ENCODE data around the gene ZNF239. TPM values are rescaled to one million over a fixed set of nuclear protein-coding genes. Genes with fewer than 3 reads are reported as not detected.

Gene ZNF239
- total and polyA plus RNA-seq, 2 of the 4 experiments (the other 2 are of a cell fraction), result 7.4 to 12.7 TPM

GRCh38 chr10:43596546-43596945, 22.1 kb upstream of the ZNF239 start:
- no peak overlapping the region for H3K56ac ChIP-seq (ENCODE audit: extremely low read depth, insufficient read depth, low read length)

More at GRCh38 chr10:43596546-43596945, 22.1 kb upstream of the ZNF239 start:
- Histone ChIP-seq H4K5ac (ENCODE audit: low read depth, low read length) (no peak overlapping the region), H2AK5ac (ENCODE audit: low read depth, low read length) (no peak overlapping the region), H3K4ac (ENCODE audit: low read depth, low read length) (no peak overlapping the region), H3K4me3 (ENCODE audit: insufficient read depth, low read depth, low read length) (no peak overlapping the region), H2BK15ac (ENCODE audit: low read depth, low read length) (no peak overlapping the region), H2BK5ac (ENCODE audit: low read depth, low read length, poor library complexity, severe bottlenecking) (no peak overlapping the region), H3K9me3 (ENCODE audit: control insufficient read depth, insufficient read depth, low read length) (peaks cover 6% of the 10 kb centered on the region), H4K91ac (ENCODE audit: insufficient read depth, low read depth, low read length) (no peak overlapping the region), H4K20me1 (ENCODE audit: insufficient read depth, low read length) (no peaks in the 10 kb centered on the region), H3K27ac (ENCODE audit: insufficient read depth, low read length) (no peak overlapping the region), H2BK20ac (ENCODE audit: low read depth, low read length) (no peak overlapping the region), H3K4me2 (ENCODE audit: low read depth, low read length) (no peak overlapping the region), H3K4me1 (ENCODE audit: control insufficient read depth, insufficient read depth, low read length) (peaks cover 3% of the 10 kb centered on the region; the same call in 1 of the 2 replicates), H3K9me1 (ENCODE audit: insufficient read depth, low read length) (no peaks in the 10 kb centered on the region), H2AK9ac (replicated peaks; ENCODE audit: low read depth, low read length, poor library complexity) (no peak overlapping the region), H4K8ac (ENCODE audit: low read depth in 2 of 2, low read length in 2 of 2) (no peak overlapping the region), H3K36me3 (ENCODE audit: control insufficient read depth, insufficient read depth, low read length) (no peaks in the 10 kb centered on the region), H3K14ac (replicated peaks; ENCODE audit: low read depth, low read length) (no peak overlapping the region), H3K27me3 (ENCODE audit: control insufficient read depth, insufficient read depth, low read length) (peaks cover 3% of the 10 kb centered on the region), H3K79me1 (ENCODE audit: low read depth in 1 of 2, low read length in 2 of 2) (no peaks in the 10 kb centered on the region), H2BK120ac (ENCODE audit: low read depth, low read length) (no peak overlapping the region), H2AFZ (replicated peaks; ENCODE audit: low read length, poor library complexity) (no peak overlapping the region), H3K9ac (ENCODE audit: low read depth, low read length) (no peak overlapping the region), H3K23ac (ENCODE audit: low read depth, low read length) (no peak overlapping the region), H3K18ac (ENCODE audit: low read depth, low read length) (no peak overlapping the region)
- dilution Hi-C loops (cut with HindIII; ENCODE audit: low sequenced_read_pairs, unreplicated experiment) (no loop called here), intact Hi-C loops (cut with micrococcal nuclease) (no loop called here), in situ Hi-C loops (cut with MboI; ENCODE audit: low sequenced_read_pairs) (no loop called here)
- ChIA-PET CTCF (no interaction called here), POLR2A (ENCODE audit: unreplicated experiment) (no interaction called here)
- TF ChIP-seq MAFK (IDR thresholded peaks at IDR 0.05; ENCODE audit: low read depth, low read length), result peak; percentile 78
- TF ChIP-seq BHLHE40 (IDR thresholded peaks at IDR 0.05; ENCODE audit: low read depth, low read length), result no peak
- ATAC-seq (ENCODE audit: low read depth) (no peak), DNase-seq (no peak)
- no CpG with 5 or more reads among the region's 4 CpGs for WGBS, 2 experiments (ENCODE audit: extremely low coverage in 2 of 2, insufficient read length in 1 of 2)
- BruUV-seq (replicated peaks), result no TSS peak

Measured in IMR-90 (cell line).